ENCODE data around the gene SLC44A3.

DNA sequence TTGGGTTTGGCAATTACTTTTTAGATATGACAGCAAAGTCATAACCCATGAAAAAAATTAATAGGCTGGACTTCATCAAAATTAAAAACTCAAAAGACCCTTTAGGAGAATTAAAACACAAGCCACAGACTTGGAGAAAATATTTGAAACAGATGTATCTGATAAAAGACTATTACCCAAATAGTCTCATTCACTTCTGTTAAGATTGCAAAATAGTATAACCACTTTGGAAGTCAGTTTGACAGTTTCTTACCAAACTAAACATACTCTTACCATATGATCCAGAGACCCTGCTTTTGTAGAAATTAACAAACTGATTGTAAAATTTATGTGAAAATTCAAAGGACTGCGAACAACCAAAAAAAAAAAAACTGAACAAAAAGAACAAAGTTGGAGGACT, 32.5 kb upstream of the SLC44A3 start:
- no peak for TF ChIP-seq YY1 (IDR thresholded peaks at IDR 0.05; ENCODE audit: low read depth)
- TF ChIP-seq, protein P1, sequence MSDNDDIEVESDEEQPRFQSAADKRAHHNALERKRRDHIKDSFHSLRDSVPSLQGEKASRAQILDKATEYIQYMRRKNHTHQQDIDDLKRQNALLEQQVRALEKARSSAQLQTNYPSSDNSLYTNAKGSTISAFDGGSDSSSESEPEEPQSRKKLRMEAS (IDR thresholded peaks at IDR 0.05): no peak
- no peak for TF ChIP-seq TAF1 (IDR thresholded peaks at IDR 0.05; ENCODE audit: low read depth)
- no peak for TF ChIP-seq RAD21 (IDR thresholded peaks at IDR 0.05; ENCODE audit: low read depth)
- no peak for TF ChIP-seq CEBPB (IDR thresholded peaks at IDR 0.05)

Measured in Ishikawa (cell line).